SU-DHL-6 (cell line): ENCODE data around the gene FSTL4.

Source experiments
- H2AFZ ChIP-seq: fragments of 200-600 bp; sonication (generic); 2 replicates; pipeline ENCODE4 v1.6.1; 2014; ENCODE audit warnings: low read depth, mild to moderate bottlenecking, moderate library complexity, mixed read lengths, antibody characterized with exemption, low read length; ENCODE audit not compliant: severe bottlenecking
- H3F3A ChIP-seq: fragments of 200-600 bp; shearing (Covaris generic); 2 replicates; pipeline ENCODE4 v1.6.0; 2016; ENCODE audit warnings: antibody characterized with exemption, mild to moderate bottlenecking; ENCODE audit not compliant: insufficient read depth
- H3K27ac ChIP-seq: fragments of 200-600 bp; sonication (generic); 2 replicates; pipeline ENCODE4 v1.5.1; 2016; ENCODE audit warnings: low read depth, mild to moderate bottlenecking, low read length, moderate library complexity, mixed read lengths
- H3K27me3 ChIP-seq: fragments of 200-600 bp; sonication (generic), shearing (Covaris generic); 2 replicates; pipeline ENCODE4 v1.6.0; 2014; ENCODE audit warnings: mild to moderate bottlenecking, low read length
- H3K36me3 ChIP-seq: fragments of 200-600 bp; sonication (generic); 2 replicates; pipeline ENCODE4 v1.6.1; 2014; ENCODE audit warnings: mild to moderate bottlenecking, low read length, mixed read lengths
- H3K4me2 ChIP-seq: fragments of 300-600, 200-600 bp; shearing (Covaris generic), sonication (generic); 2 replicates; pipeline ENCODE4 v1.6.0; 2014; ENCODE audit warnings: low read length, low read depth, mild to moderate bottlenecking; ENCODE audit not compliant: poor library complexity, severe bottlenecking
- H3K4me3 ChIP-seq: fragments of 200-600 bp; sonication (generic); 2 replicates; pipeline ENCODE4 v1.5.1; 2014; ENCODE audit warnings: antibody characterized with exemption, low read length, mild to moderate bottlenecking, mixed read lengths; ENCODE audit not compliant: insufficient read depth, poor library complexity, severe bottlenecking
- H3K79me2 ChIP-seq: fragments of 200-600 bp; sonication (generic); 2 replicates; pipeline ENCODE4 v1.6.1; 2014; ENCODE audit warnings: mild to moderate bottlenecking, low read length, moderate library complexity; ENCODE audit not compliant: insufficient read depth
- H3K9ac ChIP-seq: fragments of 200-600 bp; sonication (generic); 2 replicates; pipeline ENCODE4 v1.7.0; 2014; ENCODE audit warnings: mild to moderate bottlenecking, low read length
- H3K9me2 ChIP-seq: fragments of 200-600 bp; sonication (generic); replicated peaks from 2 replicates; pipeline ENCODE4 v1.6.1; 2014; ENCODE audit warnings: low read length; ENCODE audit not compliant: insufficient read depth
- H3K9me3 ChIP-seq: fragments of 200-600 bp; sonication (generic); 2 replicates; pipeline ENCODE4 v1.6.1; 2014; ENCODE audit warnings: low read length, mixed read lengths; ENCODE audit not compliant: insufficient read depth
- H4K20me1 ChIP-seq: fragments of 200-600 bp; sonication (generic); 2 replicates; pipeline ENCODE4 v1.6.1; 2014; ENCODE audit warnings: low read depth, mild to moderate bottlenecking, antibody characterized with exemption, low read length, moderate library complexity, mixed read lengths
- EZH2phosphoT487 ChIP-seq: fragments of 200-600 bp; sonication (generic), shearing (Covaris generic); conservative IDR thresholded peaks from 2 replicates; pipeline ENCODE4 v1.6.1; 2018; ENCODE audit warnings: mild to moderate bottlenecking, antibody characterized with exemption, low read length, moderate library complexity, mixed read lengths
- TF ChIP-seq, protein P1 (sequence below): fragments of 200-600 bp; sonication (generic); IDR thresholded peaks from one replicate; pipeline ENCODE4 v1.5.1; 2017; ENCODE audit warnings: antibody characterized with exemption, mild to moderate bottlenecking, low read length, moderate library complexity; ENCODE audit not compliant: insufficient read depth, poor library complexity, severe bottlenecking

The FSTL4 gene

DNA sequence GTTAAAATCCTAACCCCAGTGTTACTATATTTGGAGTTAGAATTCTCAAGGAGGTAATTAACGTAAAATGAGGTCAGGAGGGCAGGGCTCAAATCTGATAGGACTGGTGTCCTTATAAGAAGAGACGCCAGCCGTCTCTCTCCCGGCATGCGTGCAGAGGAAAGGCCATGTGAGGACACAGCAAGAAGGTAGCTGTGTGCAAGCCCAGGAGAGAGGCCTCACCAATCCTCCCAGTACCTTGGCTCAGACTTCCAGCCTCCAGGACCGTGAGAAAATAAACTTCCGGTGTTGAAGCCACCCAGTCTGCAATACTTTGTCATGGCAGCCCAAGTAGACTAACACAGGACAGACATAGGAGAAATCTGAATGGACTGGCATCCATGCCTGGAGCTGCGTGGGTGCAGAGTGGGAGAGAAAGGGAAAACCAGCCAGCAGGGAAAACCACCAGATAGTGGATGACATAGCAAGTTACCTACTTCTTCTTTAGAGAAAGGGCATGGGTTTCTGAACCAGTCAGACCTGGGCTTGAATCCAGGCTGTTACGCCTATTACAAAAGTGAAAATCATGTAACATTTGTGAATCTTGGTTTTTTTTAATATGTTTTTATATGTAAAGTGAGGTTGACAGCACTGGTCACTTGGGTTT is 89.2 kb downstream of the FSTL4 start:
- H3K9me3 ChIP-seq = no peaks in the 10 kb centered on the region
- no peak overlapping the region for H2AFZ ChIP-seq
- no peaks in the 10 kb centered on the region for H3K79me2 ChIP-seq
- no peaks in the 10 kb centered on the region for H3K9me2 ChIP-seq
- no peaks in the 10 kb centered on the region for H3K27me3 ChIP-seq
- H3K4me3 ChIP-seq = no peak overlapping the region
- no peaks in the 10 kb centered on the region for H3K36me3 ChIP-seq
- no peaks in the 10 kb centered on the region for H3F3A ChIP-seq
- H3K27ac ChIP-seq = no peak overlapping the region
- no peaks in the 10 kb centered on the region for H4K20me1 ChIP-seq
- no peak overlapping the region for H3K9ac ChIP-seq
- no peak for TF ChIP-seq EZH2phosphoT487
- TF ChIP-seq, protein P1, sequence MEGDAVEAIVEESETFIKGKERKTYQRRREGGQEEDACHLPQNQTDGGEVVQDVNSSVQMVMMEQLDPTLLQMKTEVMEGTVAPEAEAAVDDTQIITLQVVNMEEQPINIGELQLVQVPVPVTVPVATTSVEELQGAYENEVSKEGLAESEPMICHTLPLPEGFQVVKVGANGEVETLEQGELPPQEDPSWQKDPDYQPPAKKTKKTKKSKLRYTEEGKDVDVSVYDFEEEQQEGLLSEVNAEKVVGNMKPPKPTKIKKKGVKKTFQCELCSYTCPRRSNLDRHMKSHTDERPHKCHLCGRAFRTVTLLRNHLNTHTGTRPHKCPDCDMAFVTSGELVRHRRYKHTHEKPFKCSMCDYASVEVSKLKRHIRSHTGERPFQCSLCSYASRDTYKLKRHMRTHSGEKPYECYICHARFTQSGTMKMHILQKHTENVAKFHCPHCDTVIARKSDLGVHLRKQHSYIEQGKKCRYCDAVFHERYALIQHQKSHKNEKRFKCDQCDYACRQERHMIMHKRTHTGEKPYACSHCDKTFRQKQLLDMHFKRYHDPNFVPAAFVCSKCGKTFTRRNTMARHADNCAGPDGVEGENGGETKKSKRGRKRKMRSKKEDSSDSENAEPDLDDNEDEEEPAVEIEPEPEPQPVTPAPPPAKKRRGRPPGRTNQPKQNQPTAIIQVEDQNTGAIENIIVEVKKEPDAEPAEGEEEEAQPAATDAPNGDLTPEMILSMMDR = no peak
- H3K4me2 ChIP-seq = no peak overlapping the region

DNA sequence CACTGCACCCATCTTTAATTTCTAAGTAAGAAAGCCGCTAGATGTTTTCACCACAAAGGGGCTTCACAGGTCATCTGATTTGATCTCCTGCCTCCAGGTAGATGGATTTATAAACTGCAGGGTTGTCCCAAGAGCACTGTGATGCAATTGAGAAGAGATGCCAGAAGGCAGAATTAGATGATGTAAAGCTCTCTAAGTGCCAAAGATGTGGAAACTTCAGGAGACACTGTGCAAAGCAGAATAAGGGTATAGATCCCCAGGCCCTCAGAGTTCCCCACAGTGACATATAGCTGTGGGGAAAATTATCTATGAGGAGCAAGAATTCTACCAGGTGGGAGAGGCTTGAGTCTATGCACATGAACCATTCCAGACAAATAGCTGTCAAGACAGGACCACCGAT is 90.5 kb downstream of the FSTL4 start:
- no peak overlapping the region for H3K4me3 ChIP-seq
- H3K9me2 ChIP-seq = no peaks in the 10 kb centered on the region
- H3K27ac ChIP-seq = no peak overlapping the region
- no peaks in the 10 kb centered on the region for H3F3A ChIP-seq
- H3K79me2 ChIP-seq = no peaks in the 10 kb centered on the region
- H4K20me1 ChIP-seq = no peaks in the 10 kb centered on the region
- no peaks in the 10 kb centered on the region for H3K27me3 ChIP-seq
- no peaks in the 10 kb centered on the region for H3K9me3 ChIP-seq
- H3K9ac ChIP-seq = no peak overlapping the region
- H2AFZ ChIP-seq = no peak overlapping the region
- no peaks in the 10 kb centered on the region for H3K36me3 ChIP-seq
- H3K4me2 ChIP-seq = no peak overlapping the region
- TF ChIP-seq EZH2phosphoT487 = no peak
- TF ChIP-seq, protein P1 = no peak

DNA sequence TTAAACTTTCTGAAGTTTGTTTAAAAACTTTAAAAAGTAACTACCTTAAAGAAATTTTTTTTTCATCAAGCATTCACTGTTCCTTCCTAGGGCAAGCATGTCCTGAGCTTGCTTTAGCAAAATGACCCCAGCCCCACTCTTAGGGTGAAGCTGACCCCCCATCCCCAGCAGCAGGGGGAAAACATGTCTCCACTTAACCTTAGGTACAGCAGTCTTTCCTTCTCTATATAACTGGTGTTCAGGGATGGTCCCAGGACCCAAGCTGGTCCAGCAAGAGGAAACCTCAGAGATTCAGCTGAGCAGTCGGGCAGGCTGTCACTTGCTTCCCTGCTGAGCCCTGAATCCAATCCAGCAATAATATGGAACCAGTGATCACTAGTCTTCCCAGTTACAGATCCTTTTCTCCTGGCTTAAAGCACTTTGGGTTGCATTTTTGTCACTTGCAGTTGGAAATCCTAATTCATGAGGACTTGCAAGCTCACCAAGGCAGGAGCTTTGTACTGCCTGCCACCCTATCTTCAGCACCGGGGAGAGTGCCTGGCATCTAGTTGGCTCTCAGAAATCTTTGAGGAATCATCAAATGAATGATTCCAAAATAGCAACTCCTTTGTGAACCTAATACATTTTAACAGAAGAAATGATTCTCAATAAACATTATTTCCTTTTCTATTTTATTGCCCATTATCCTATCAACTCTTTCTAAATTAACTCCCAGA is 91.2 kb downstream of the FSTL4 start:
- Histone ChIP-seq H2AFZ (no peak overlapping the region), H3K79me2 (no peaks in the 10 kb centered on the region), H3K4me3 (no peak overlapping the region), H3K4me2 (no peak overlapping the region), H3F3A (no peaks in the 10 kb centered on the region), H3K9ac (no peak overlapping the region), H3K36me3 (no peaks in the 10 kb centered on the region), H4K20me1 (no peaks in the 10 kb centered on the region), H3K9me3 (no peaks in the 10 kb centered on the region), H3K9me2 (no peaks in the 10 kb centered on the region), H3K27ac (no peak overlapping the region), H3K27me3 (no peaks in the 10 kb centered on the region)
- TF ChIP-seq, protein P1 = no peak
- TF ChIP-seq EZH2phosphoT487 = no peak
